ENCODE results near the gene DAGLB. TPM values are rescaled to one million over a fixed set of nuclear protein-coding genes. Genes with fewer than 3 reads are reported as not detected.

The DAGLB gene
- total and polyA plus RNA-seq, 10 of the 15 experiments (the other 5 are each of a cell fraction or from before 2014, with no cell fraction given) = 1.2 to 13.3 (median 10.1) TPM

GRCh38 chr7:6482743-6483119 is 35.0 kb upstream of the DAGLB start:
- ChIA-PET SMC1A (ENCODE audit: uncharacterized antibody, unreplicated experiment) (no interaction called here), RAD21 (ENCODE audit: unreplicated experiment) (no interaction called here), POLR2A (interaction anchor here (0.5 kb wide), 1 partner anchor 98 kb away, joined by 3 read pairs; no protein-coding TSS in a partner anchor), CTCF (no interaction called here)
- peaks cover 10% of the 10 kb centered on the region for H3K4me1 ChIP-seq (ENCODE audit: control insufficient read depth, insufficient read depth, low read length)
- no peak for DNase-seq (ENCODE audit: low read depth, low spot score)
- peak overlapping the region; percentile 87 for H3K4me2 ChIP-seq (ENCODE audit: control insufficient read depth, insufficient read depth)
- in situ Hi-C loops (cut with MboI) = no loop called here
- peaks cover 0 to 13% of the 10 kb centered on the region in 2 experiments; a peak in 1 of 4 replicates for H3K36me3 ChIP-seq (ENCODE audit: control insufficient read depth in 2 of 2, insufficient read depth in 2 of 2, low read length in 1 of 2)
- peak overlapping the region; percentile 96 for H3K4me3 ChIP-seq
- H3K9ac ChIP-seq (ENCODE audit: control insufficient read depth, insufficient read depth, low read length) = peak overlapping the region; percentile 94
- peak overlapping the region; percentile 87; the same call in 1 of the 2 replicates for H3K27ac ChIP-seq (ENCODE audit: control insufficient read depth, insufficient read depth)
- FAIRE-seq = no peak
- no peaks in the 10 kb centered on the region; the same call in 1 of the 2 replicates for H4K20me1 ChIP-seq (ENCODE audit: control insufficient read depth, insufficient read depth)
- H3K27me3 ChIP-seq (replicated peaks in 1 of 2; ENCODE audit: control insufficient read depth in 2 of 2, insufficient read depth in 2 of 2, low read length in 1 of 2) = no peaks in the 10 kb centered on the region
- H3K79me2 ChIP-seq (ENCODE audit: control insufficient read depth, insufficient read depth, low read length) = peaks cover 58% of the 10 kb centered on the region
- TF ChIP-seq BCL11A (IDR thresholded peaks at IDR 0.05; ENCODE audit: low read depth, low read length) (no peak), RB1 (IDR thresholded peaks at IDR 0.05; ENCODE audit: borderline replicate concordance) (no peak), ZBTB4 (CRISPR knock-in tag; IDR thresholded peaks at IDR 0.05) (no peak), NFYB (IDR thresholded peaks at IDR 0.05; ENCODE audit: insufficient read depth, low read depth, low read length) (no peak), CEBPZ (IDR thresholded peaks at IDR 0.05; ENCODE audit: low read depth, low read length) (no peak), TCF3 (IDR thresholded peaks at IDR 0.05; ENCODE audit: borderline replicate concordance, insufficient read depth, low read depth, low read length) (no peak)
- no peak overlapping the region for H2AFZ ChIP-seq (ENCODE audit: control insufficient read depth, low read depth, low read length)
- WGBS (ENCODE audit: insufficient coverage, insufficient replicate concordance, low lambda C conversion rate, missing lambda C conversion rate) = 24% methylated on average over 6 of the region's 6 CpGs
- intact Hi-C loops (cut with micrococcal nuclease; ENCODE audit: unreplicated experiment) = no loop called here
- no TSS peak for BruUV-seq (replicated peaks)
- no peaks in the 10 kb centered on the region for H3K9me3 ChIP-seq (replicated peaks; ENCODE audit: control insufficient read depth, insufficient read depth, low read length)
- ATAC-seq = peak; percentile 9
